M059J (cell line): Measurements from ENCODE around the gene OIT3. TPM values are rescaled to one million over a fixed set of nuclear protein-coding genes. Genes with fewer than 3 reads are reported as not detected.

Experiments used
- DNase-seq: peaks from one replicate; pipeline ENCODE4 v3.0.0-alpha.2; 2012; ENCODE audit warnings: low read depth
- total RNA-seq: library from RNA; depleted of rRNA; stranded (reverse); fragments of >200 nt; shearing (Covaris generic); gene quantifications from 2 replicates; pipeline ENCODE4 v1.2.3, GENCODE V29; 2014; rRNA removed

OIT3 gene
- total RNA-seq, 1 experiment from 2014 or later: not detected

- no peak for DNase-seq
Observed at GRCh38 chr10:72952189-72952588, 58.6 kb downstream of the OIT3 start.

- no peak for DNase-seq
Observed at GRCh38 chr10:72952642-72953158, 59.2 kb downstream of the OIT3 start.

- DNase-seq: peak; percentile 3
Observed at GRCh38 chr10:72953687-72954086, 60.1 kb downstream of the OIT3 start.

GRCh38 chr10:72954230-72954595, 60.7 kb downstream of the OIT3 start:
- no peak for DNase-seq

GRCh38 chr10:72954596-72955554, 61.3 kb downstream of the OIT3 start, which contains the start of gene PLA2G12B:
PLA2G12B (minus strand) TSS chr10:72954806; CDS start chr10:72954685, 121 bp downstream.
- DNase-seq: no peak

- no peak for DNase-seq
Observed at GRCh38 chr10:72956001-72956400, 62.5 kb downstream of the OIT3 start.

GRCh38 chr10:72976886-72977285, 83.3 kb downstream of the OIT3 start:
- DNase-seq: no peak

- no peak for DNase-seq
Observed at GRCh38 chr10:72979709-72980108, 86.2 kb downstream of the OIT3 start.

- DNase-seq: no peak
Observed at GRCh38 chr10:72980348-72980747, 86.8 kb downstream of the OIT3 start.

GRCh38 chr10:72981028-72981881, 87.7 kb downstream of the OIT3 start:
- DNase-seq: no peak

GRCh38 chr10:72981882-72982529, 88.5 kb downstream of the OIT3 start:
- peak; percentile 12 for DNase-seq

Other genes with a start within 250 kb of the OIT3 start
- gene MCU, start 201.6 kb upstream of the OIT3 start, total RNA-seq: 40.2 and 52.9 TPM in 2 replicates
- not detected in 2 replicates for gene PLA2G12B, start 61.1 kb downstream of the OIT3 start, total RNA-seq
- 165 and 206 TPM in 2 replicates for gene P4HA1, start 203.1 kb downstream of the OIT3 start, total RNA-seq
- gene NUDT13, start 216.7 kb downstream of the OIT3 start, total RNA-seq: not detected in 2 replicates